Subcutaneous adipose tissue (tissue), 4 donors: Measurements from ENCODE around the gene NINJ2. TPM values are rescaled to one million over a fixed set of nuclear protein-coding genes. Genes with fewer than 3 reads are reported as not detected.

Experiments used
- total RNA-seq, 4 donors: library from RNA; depleted of rRNA; stranded (reverse); fragments of >200 nt; gene quantifications; one replicate each; pipeline ENCODE4 v1.1.0, GENCODE V29; 2016
- TF ChIP-seq, protein P1 (sequence below): fragments of 450-650 bp; IDR thresholded peaks from one replicate; pipeline ENCODE4 v1.5.1; 2016; ENCODE audit warnings: low read depth, mild to moderate bottlenecking, control low read depth, antibody characterized with exemption, moderate library complexity

NINJ2 gene
- total RNA-seq, 4 donors from 2014 or later = 9.4 to 54.3 (median 19.0) TPM

DNA sequence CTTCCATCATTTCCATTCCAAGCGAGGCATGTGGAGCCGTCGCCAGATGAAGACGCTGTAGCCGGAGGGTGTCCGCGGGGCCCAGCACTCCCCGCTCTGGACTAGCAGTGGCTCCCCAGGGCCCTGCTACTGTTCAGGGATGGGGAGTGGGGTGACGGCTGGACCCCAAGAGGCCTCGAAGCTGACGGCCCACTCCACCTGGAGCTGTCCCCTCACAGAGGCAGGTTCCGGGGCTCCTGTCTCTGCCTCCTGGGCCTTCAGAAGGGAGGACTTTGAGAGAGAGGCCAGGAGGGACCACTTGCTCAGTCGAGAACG, 101.9 kb downstream of the NINJ2 start:
- TF ChIP-seq, protein P1, sequence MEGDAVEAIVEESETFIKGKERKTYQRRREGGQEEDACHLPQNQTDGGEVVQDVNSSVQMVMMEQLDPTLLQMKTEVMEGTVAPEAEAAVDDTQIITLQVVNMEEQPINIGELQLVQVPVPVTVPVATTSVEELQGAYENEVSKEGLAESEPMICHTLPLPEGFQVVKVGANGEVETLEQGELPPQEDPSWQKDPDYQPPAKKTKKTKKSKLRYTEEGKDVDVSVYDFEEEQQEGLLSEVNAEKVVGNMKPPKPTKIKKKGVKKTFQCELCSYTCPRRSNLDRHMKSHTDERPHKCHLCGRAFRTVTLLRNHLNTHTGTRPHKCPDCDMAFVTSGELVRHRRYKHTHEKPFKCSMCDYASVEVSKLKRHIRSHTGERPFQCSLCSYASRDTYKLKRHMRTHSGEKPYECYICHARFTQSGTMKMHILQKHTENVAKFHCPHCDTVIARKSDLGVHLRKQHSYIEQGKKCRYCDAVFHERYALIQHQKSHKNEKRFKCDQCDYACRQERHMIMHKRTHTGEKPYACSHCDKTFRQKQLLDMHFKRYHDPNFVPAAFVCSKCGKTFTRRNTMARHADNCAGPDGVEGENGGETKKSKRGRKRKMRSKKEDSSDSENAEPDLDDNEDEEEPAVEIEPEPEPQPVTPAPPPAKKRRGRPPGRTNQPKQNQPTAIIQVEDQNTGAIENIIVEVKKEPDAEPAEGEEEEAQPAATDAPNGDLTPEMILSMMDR = no peak

DNA sequence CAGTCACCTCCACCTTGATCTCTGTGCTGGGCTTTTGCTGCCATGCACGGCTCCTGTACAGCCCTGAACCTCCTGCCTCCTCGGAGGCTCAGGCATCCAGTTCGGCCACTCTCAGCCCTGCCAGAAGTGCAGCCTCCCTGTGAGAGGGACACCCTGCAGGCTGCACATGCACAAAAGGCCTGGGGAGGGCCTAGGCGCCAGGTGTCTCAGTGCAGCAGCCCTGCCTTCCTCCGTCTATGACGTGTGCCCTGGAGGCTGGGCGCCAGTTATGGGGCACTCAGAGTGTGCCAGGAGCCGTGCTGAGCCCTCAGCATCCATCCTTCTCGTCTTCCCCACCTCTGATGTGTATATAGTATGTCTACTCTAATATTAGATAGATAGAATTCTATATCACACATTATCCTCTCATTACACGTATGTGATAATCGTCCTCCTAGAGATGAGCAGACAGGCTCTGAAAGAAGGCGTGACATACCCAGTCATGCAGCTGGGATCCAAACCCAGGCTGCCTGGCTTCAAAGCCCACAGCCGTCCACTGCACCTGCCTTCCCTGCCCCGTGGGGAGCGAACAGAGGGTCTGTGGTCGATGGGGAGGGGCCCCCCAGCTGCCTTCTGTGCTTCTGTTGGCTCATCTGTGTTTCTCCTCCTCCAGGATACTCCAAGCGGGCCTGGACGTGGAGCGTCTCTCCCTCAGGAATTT, 102.4 kb downstream of the NINJ2 start:
- TF ChIP-seq, protein P1 = no peak

DNA sequence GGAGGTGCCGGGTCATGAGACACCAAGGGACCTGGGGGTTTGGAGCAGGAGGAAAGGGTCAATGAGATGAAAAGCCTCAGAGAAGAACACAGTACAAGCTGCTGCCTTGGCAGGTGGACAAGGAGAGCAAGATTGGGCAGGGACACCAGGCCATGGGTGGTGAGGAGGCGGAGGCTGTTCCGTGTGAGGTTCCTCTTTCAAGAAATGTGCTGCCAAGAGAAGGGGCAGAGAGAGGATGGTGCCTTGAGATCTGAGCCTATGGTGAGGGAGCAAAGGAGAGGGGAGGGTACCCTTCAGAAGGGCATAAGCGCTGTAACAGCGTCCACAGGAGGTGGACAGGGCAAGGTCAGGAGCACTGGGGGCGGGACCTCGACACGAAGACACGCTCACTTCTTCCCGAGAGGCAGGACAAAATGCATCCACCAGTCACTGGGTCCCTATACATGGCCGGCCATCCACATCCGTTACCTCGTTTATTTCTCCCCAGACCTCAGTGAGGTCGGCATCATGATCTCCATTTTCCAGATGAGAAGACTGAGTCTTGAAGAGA, 103.3 kb downstream of the NINJ2 start:
- TF ChIP-seq, protein P1 = no peak

DNA sequence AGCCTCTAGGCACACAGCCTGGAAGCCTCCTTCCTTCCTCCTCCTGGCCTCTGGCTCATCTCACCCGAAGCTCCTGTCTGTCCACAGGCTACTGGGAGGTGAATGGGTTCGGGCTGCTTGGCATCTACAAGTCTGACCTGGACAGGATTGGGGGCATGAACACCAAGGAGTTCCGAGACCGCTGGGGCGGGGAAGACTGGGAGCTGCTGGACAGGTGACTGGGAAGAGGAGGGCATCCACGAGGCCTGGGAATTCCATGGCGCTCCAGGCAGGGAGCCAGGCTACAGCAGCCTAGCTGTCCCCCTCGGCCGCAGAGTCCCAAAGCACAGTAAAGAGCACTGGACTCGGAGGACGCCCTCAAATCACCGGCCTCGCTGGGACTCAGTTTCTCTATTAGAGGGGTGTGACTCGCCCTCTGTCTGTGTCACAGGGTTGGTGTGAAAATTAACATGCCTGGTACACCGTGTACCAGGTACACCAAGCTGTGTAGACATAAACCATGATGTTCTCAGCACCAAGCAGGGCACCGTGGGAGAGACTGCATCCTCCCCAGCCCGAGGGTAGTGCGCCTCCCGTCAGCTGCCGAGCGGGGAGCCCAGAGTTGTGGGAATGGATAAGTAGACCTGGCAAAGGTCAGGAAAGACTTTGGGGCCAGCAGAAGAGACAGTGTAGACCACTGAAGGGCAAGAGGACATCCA, 103.9 kb downstream of the NINJ2 start:
- TF ChIP-seq, protein P1 = no peak

DNA sequence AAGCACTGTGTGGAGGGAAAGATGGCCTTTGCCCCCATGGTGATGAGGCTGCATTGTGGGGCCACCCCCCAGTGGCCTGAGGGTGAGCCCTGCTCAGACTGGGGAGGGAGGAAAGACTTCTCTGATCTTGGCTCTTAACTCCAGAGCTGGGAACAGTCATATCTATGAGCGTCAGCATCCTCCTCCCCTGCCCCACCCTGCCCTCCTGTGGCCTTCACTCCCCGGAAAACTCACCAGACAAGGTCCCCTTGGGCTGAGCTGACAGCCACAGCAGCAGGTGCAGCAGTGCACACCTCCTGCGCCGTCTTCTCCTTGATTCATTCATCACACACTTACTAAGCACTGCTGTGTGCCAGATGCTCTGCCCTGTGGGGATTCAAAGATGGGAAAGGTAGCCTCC, 104.7 kb downstream of the NINJ2 start:
- TF ChIP-seq, protein P1 = no peak

DNA sequence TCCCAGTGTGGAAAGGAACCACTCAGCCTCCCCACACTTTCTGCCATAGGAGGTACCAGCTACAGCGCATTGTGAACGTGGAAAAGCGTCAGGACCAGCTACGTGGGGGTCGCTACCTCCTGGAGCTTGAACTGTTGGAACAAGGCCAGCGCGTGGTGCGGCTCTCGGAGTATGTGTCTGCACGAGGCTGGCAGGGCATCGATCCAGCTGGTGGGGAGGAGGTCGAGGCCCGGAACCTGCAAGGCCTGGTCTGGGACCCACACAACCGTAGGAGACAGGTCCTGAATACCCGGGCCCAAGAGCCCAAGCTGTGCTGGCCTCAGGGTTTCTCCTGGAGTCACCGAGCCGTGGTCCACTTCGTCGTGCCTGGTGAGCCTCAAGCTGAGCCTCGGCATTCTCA, 106.7 kb downstream of the NINJ2 start:
- TF ChIP-seq, protein P1 = no peak

DNA sequence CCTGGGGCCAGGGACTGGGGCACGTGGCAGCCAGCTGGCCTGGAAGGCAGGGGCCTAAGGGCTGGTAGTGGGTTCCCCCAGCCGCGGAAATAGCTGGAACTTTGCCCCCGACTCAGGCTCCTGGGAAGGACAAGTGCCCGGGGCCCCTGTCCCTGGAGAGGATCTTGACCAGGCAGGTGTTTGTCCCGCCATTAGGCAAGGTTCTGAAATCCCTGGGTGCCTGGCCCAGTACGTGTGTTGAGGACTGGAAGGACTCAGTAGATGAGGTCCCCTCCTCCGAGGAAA, 109.3 kb downstream of the NINJ2 start:
- TF ChIP-seq, protein P1 = no peak
